Gastroesophageal sphincter (tissue), 3 donors: ENCODE data around the gene DBP.
"Not testable (repeated sequence)": the region's sequence is repeated elsewhere in the genome, so short reads cannot be mapped to it uniquely, and the experiment has no call there.

ENCODE experiments used
- CTCF ChIP-seq, 4 experiments: fragments of 200-600 bp in 2 of 4; fragments of 450-650 bp in 2 of 4; sonication (generic) in 1 of 4; IDR thresholded peaks; one replicate each; pipeline ENCODE4 v1.5.1; 2017 to 2019; ENCODE audit warnings: antibody characterized with exemption in 4 of 4, mild to moderate bottlenecking in 2 of 4, moderate library complexity in 2 of 4
- POLR2A ChIP-seq, 2 donors: fragments of 450-650 bp; IDR thresholded peaks; one replicate each; pipeline ENCODE4 v1.6.1; 2017; ENCODE audit warnings: antibody characterized with exemption in 2 of 2, mild to moderate bottlenecking in 2 of 2, moderate library complexity in 1 of 2

GRCh38 chr19:48657828-48658227 lies 20.6 kb upstream of the DBP start:
- not testable (repeated sequence) for TF ChIP-seq CTCF, POLR2A (IDR thresholded peaks at IDR 0.05)
